ENCODE results near the gene POLH. TPM values are rescaled to one million over a fixed set of nuclear protein-coding genes. Genes with fewer than 3 reads are reported as not detected.

POLH gene
- total and polyA plus RNA-seq, 2 experiments from 2014 or later: 5.8 to 7.9 TPM

- TF ChIP-seq REST (IDR thresholded peaks at IDR 0.05; ENCODE audit: unreplicated experiment) (no peak), JUNB (IDR thresholded peaks at IDR 0.05; ENCODE audit: unreplicated experiment) (no peak), ZNF331 (CRISPR knock-in tag; IDR thresholded peaks at IDR 0.05; ENCODE audit: low read depth) (no peak), STAT1 (IDR thresholded peaks at IDR 0.05; ENCODE audit: unreplicated experiment) (no peak), NANOG (IDR thresholded peaks at IDR 0.05; ENCODE audit: borderline replicate concordance) (no peak)
Observed at GRCh38 chr6:43540507-43540906, 35.5 kb upstream of the POLH start (continued).

- H3K4me1 ChIP-seq (ENCODE audit: insufficient read depth): no peaks in the 10 kb centered on the region
- H3K4me1 Mint-ChIP-seq: no peaks in the 10 kb centered on the region
- H3K9me3 Mint-ChIP-seq: no peaks in the 10 kb centered on the region
- no peaks in the 10 kb centered on the region for H3K9me2 ChIP-seq (ENCODE audit: insufficient read depth)
- H4K20me1 ChIP-seq (replicated peaks; ENCODE audit: insufficient read depth): peaks cover 22% of the 10 kb centered on the region
- no peak overlapping the region for H2AFZ ChIP-seq
- no peak overlapping the region for H3K4me3 ChIP-seq
- no peak overlapping the region for H3K27ac ChIP-seq (ENCODE audit: low read depth)
- H3F3A ChIP-seq (replicated peaks; ENCODE audit: low read depth): 0 out of 2 replicates have a peak, but pooled peaks cover 5% of the 10 kb centered on the region
- no peak overlapping the region for H3K4me3 Mint-ChIP-seq
- H3K27me3 Mint-ChIP-seq (ENCODE audit: insufficient read depth, low read depth, poor library complexity): peaks cover 1% of the 10 kb centered on the region
- no peaks in the 10 kb centered on the region for H3K79me2 ChIP-seq (replicated peaks; ENCODE audit: insufficient read depth)
- no peaks in the 10 kb centered on the region for H3K27me3 ChIP-seq (ENCODE audit: insufficient read depth)
- H3K36me3 ChIP-seq (ENCODE audit: insufficient read depth): peaks cover 78% of the 10 kb centered on the region
- ATAC-seq (no peak), DNase-seq (ENCODE audit: low spot score) (no peak)
- peaks cover 84% of the 10 kb centered on the region for H3K36me3 Mint-ChIP-seq (ENCODE audit: low read depth)
- H3K27ac Mint-ChIP-seq: no peak overlapping the region
- H3K4me2 ChIP-seq: no peak overlapping the region
- TF ChIP-seq EZH2 (IDR thresholded peaks at IDR 0.05; ENCODE audit: low read depth, unreplicated experiment): no peak
- no peak for TF ChIP-seq ETS1 (IDR thresholded peaks at IDR 0.05)
- TF ChIP-seq ZNF331 (CRISPR knock-in tag; IDR thresholded peaks at IDR 0.05; ENCODE audit: low read depth): no peak
- no peak for TF ChIP-seq REST (IDR thresholded peaks at IDR 0.05; ENCODE audit: unreplicated experiment)
- no peak for TF ChIP-seq JUNB (IDR thresholded peaks at IDR 0.05; ENCODE audit: unreplicated experiment)
- no peak for TF ChIP-seq ZNF114 (CRISPR knock-in tag; IDR thresholded peaks at IDR 0.05)
- TF ChIP-seq STAT1 (IDR thresholded peaks at IDR 0.05; ENCODE audit: unreplicated experiment): no peak
- TF ChIP-seq CTCF (conservative IDR thresholded peaks at IDR 0.05; ENCODE audit: low read depth in 2 of 2): no peak
- TF ChIP-seq EZH2phosphoT487 (IDR thresholded peaks at IDR 0.05; ENCODE audit: unreplicated experiment): no peak
- no peak for TF ChIP-seq CREB1 (CRISPR knock-in tag; IDR thresholded peaks at IDR 0.05; ENCODE audit: low read depth)
- no peak for TF ChIP-seq POLR2AphosphoS5 (IDR thresholded peaks at IDR 0.05; ENCODE audit: low read depth)
- no peak for TF ChIP-seq NANOG (IDR thresholded peaks at IDR 0.05; ENCODE audit: borderline replicate concordance)
Observed at GRCh38 chr6:43541774-43542471, 34.1 kb upstream of the POLH start.

Data from GM23338 (cell line).